Activated T-cell treated with anti-CD3 and anti-CD28 coated beads for 4 hours (primary cell): ENCODE measurements around the gene PRKCH.
A peak's percentile ranks its signal among the peaks of the same experiment; 100 is the strongest.
"Not testable (repeated sequence)": the region's sequence is repeated elsewhere in the genome, so short reads cannot be mapped to it uniquely, and the experiment has no call there.

Source experiments
- DNase-seq: peaks from one replicate; pipeline ENCODE4 v3.0.0-alpha.2; 2020

Gene PRKCH

DNA sequence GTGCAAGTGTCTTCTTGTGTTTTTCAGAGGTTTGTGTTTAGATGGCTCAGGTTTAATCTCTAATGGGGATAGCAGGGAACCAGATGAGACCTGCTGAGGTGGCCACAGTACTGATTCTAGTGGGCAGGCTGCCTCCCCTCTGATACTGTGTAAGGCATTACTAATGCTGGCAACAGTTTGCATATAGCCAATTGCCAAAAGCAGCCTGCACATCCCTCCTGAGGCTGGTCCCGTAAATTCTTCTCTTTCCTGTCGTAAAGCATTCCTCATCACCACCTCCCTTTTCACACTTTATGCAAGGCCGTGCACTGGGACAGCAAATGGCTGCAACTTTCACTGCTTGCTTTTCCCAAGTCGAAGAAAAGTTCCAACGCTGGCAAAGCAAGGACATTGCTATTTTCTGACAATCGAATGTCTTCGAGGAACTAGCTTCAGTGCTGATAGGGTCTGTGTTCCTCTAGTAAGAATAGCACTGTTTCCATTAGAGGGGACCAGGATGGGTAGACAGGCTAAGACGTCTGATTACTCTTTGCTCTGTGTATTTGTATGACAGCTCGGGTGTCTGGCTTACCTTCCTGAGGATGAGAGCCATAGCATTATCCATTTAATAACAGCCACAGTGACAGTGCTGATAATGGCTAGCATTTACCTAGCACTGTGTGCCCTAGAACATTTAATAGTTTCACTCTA, 195.7 kb downstream of the PRKCH start:
- no peak for DNase-seq

DNA sequence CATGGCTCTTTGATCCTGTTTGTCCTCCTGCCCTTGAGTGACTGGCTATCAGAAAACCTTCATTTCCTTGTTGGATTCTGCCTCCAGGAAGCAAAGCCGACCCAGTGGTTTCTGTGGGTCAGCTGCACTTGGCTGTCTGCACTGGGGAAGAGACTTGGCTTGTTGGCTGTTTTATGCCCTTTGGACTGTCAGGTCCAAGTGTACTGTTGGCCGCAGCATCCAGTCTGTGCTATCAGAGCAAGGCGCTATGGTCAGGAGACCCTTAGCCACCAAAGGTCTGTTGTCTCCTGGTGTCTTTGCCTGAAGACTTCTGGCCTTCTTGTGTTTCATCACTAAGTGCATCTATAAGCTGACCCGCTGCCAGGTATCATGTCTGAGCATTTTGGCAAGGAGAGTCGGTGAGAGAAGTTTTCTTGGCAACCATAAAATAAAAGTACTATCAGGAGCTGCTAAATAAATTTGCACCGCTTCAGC, 196.6 kb downstream of the PRKCH start:
- DNase-seq: no peak

DNA sequence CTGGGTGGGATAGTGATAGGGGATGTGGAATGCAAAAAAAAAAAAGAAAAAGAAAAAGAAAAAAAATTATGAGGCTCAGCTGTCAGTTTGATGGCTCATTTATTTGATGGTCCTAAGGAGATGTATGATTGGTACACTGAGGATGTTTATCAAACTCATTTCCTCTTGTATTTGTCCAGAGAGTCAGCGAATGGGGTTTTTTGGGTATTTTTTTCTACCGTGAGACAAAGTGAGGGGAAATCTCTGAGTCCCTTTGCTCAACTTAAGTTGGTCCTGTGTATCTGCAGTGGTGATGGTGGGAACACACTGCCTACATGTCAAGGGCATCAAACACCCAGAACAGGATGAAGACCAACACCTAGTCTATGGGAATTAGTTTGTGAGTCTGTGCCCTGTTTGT, 197.0 kb downstream of the PRKCH start:
- no peak for DNase-seq

DNA sequence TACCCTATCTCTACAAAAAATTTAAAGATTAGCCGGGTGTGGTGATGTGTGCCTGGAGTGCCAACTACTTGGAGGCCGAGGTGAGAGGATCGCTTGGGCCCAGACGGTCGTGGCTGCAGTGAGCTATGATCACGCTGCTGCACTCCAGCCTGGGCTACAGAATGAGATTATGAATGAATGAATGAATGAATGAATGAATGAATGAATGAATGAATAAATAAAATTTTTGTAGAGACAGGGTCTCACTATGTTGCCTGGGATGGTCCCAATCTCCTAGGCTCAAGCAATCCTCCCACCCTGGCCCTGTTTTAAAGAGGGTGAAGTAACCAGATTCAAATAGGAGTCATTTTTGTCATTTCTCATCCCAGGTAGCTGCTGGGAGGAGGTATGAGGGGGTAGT, 197.7 kb downstream of the PRKCH start:
- DNase-seq: no peak

DNA sequence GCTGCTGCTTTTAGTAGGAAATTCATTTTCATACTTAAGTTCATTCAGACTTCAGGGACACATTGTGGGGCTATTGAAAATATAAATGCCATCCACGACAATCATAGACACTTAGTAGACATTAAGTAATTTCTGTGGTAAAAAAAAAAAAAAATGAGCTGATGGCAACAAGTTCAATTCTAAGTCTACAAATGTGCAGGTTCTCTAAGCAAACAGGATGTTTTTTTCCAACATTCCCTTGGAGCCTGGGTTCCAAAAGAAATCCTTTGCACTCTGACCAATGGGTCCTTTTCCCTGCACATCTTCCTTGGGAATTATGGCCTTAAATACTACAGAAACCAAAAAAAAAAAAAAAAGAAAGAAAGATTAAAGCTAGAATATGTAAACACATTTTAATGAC, 198.4 kb downstream of the PRKCH start:
- no peak for DNase-seq

DNA sequence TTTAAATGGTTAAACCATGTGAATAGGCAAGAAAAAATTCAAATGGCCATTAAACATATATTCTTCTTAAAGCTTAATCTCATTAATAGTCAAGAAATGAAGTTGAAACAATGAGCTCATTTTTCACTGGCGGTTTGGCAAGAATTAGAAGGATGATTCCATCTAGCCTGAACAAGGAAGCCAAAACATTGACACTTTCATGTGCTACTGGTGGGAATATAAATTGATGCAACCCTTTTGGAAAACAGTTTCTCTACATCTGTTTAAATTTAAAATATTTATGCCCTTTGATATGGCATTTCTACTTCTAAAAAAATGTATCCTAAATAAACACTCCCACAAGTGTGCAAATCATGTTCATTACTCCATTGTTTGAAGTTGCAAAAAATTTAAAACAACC, 199.2 kb downstream of the PRKCH start:
- no peak for DNase-seq

DNA sequence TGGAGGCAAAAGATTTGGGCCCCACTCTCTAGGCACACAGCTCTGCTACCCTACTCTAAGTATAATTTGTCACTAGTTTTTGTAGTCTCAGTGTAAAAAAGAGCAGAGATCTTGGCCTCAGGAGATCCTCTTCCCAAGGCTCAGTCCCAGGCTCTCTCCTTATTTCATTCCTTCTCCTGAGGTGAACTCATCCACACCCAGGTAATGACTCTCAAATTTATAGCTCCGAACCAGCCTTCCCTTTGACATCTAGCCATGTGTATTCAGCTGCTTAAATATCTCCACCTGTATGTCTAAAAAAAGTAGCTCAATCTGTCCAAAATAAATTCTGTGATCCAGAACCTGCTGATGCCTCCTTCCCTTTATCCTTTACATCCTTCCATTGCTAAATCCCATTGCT, 200.4 kb downstream of the PRKCH start:
- DNase-seq: no peak

DNA sequence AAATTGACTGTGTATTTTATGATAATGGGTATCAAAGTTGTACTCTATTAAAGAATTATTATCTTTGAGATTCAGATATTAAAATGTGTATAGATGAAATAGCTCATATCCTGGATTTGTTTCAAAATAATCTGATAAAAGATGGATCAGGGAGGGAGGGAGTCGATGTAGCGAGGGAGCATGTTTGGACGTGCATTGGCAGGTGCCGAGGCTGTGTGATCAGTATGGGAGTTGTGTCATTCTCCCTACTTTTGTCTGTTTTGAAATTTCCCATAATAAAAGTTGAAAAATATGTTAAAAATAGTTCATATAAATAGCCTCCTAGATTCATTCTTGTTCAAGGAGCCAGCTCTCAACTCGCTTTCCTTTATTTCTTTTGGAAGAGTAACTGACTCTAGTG, 202.4 kb downstream of the PRKCH start:
- no peak for DNase-seq

DNA sequence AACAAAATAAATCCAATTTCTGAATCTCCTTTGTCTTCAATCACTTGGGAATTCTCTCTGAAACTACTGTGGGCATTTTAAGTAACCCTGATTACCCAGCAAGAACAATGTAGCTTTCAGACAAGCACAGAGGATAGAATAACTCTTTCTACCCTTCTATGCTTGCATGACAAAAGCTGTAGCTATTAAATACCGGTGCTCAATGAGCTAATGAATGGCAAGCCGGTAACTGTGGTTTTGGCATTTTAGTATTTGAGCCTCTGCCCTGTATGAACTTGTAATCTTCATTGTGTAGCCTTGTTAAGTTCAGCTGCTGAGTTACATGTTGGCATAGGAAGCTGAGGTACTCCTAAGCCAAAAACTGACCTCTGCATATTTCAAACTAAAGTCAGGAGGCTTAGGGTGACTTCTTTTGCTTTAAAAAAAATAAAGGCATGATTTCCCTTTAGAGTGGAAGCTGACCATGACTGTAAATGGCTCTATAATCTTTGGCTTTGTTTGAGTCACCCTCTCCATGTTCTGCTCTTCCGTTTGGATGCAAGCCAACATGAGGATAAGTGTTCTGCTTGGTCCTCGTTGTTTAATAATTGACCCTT, 202.9 kb downstream of the PRKCH start:
- no peak for DNase-seq

DNA sequence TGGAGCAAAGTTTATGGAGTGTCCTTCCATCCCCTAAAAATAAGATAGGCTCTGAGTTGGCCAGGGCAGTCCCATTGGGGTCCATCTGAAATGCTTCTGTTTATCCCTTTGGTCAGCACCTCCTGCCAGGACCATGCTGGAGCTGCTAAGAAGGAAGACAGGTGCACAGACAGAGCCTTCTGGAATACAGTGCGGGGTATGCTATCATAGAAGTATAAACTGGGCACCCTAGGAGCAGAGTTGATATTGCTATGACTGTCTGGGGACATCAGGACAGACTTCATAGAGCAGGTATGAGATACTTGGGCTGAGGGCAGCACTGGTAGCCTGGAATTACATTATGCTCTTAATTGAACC, 203.5 kb downstream of the PRKCH start:
- no peak for DNase-seq

DNA sequence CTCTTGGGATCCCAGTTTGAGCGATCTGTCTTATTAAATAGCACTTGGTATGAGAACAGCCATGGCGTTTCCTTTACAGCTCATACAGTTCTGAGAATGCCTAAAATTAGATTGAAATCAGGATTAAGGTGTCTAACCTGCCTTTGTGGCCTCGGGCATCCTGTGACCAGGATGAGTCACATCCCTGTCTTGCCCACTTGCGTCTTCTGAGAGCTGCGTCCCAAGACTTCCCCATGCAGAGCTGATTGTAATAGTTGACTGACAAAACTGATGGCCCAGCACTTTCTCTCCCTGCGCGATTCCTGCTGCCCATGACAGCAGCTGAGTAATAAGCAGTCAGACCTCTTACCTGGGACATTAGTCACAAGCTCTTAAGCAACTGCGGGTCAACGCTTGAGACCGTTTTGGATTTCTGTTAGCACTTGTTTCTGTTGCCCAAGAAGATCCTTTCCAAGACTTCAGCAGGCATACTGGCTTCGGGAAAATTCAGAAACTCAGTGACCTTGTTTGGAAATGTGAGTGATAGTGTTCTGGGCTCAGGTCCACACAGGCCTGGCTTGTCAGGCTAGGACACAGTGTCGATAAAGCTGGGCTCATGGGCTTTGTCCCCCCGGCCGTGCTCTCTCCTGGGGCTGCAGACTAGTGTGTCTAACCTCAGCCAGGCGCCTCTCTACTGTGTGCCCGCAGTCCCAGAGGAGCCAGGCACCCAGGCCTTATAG, 204.1 kb downstream of the PRKCH start:
- DNase-seq: peak; percentile 39

DNA sequence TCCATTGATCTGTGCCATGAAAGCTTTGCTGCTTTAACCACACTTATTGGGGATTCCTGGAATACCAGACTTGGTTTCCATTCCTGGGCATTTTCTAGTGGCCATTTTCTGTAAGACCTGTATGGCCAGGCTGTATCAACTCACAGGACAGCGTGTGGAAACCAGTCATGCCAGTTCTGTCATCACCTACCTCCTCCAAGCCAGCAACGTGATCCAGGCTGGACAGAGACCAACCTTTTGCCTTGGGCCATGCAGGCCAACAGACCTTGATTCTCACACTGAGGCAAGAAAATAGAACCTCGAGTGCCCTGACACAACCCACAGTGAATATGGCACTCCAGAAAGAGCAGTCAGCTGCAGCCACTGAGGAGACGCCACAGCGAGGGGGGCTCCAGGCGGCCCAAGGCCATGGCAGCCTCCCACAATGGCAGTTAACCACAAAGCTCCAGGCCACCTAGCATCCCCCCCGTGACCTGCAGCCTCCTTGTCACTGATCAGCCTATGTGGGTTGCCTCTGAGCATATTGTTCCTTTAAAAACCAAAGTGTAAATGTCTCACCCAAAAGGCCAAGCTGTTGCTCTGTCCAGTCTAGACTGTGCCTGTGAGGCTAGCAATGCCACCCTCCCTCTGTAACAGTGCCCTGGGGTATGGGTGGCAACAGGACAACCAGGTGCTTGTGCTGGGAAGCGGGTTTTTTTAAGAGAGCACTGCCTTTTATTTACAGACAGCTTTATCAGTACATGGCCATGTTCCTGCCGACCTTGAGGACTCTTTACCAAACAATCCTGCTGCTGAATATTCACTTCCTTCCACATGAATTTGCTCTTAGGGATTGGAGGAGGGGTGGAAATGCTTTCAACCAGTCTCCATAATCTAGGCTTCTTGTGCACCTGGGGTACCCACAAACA, 205.3 kb downstream of the PRKCH start:
- DNase-seq: no peak

DNA sequence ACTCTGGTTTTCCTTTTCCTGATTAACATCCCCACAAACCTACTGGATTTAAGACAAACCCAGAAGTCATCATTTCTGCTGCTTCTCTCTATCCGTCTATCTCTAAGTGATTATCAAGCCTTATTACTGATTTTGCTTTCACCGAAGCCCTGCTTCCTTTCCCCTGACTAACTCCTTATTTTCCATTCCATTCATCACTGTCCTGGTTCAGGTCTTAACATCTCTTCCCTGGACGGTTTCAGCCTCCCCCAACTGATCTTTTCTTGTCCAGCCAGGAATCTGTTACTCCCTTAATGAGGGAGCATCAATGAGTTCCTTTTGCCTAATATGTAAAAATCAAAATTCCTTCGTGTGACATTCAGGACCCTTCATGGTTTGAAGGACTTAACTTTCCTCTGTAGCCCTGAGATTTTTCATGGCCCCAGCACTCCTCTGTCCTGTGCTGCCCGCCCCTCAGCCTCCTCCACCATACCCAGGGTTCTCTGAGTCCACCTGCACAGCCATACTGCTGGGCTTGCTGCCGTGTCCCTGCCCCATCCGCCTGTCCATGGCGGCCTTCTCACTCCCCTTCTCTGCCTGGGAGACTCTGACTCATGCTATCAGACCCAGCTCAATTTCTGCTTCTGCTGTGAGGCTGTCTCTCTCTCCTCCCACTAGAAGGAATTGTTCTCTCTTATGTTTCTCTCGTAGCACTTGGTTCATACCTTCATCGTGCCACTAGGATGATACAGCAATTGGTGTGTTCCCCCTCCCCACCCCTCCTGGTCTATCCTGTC, 206.1 kb downstream of the PRKCH start:
- no peak for DNase-seq

DNA sequence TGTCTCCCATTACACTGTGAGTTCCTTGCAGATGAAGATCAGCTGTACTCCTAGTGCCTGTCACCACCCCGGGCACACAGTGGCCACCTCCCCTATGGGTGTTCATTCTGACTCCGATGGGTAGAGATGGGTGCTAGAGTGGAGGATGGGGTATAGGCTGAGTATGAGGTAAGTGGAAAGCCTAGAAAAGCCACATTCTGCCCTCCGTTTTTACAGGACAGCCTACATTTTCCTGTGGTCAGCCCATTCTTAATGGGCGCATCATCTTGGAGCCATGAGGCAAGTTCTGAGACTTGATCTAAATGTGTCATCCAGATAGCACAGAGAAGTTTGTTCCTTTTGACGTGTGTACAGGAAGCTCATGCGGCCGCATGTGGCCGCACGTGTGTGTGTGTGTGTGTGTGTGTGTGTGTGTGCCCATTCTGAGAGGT, 207.2 kb downstream of the PRKCH start:
- no peak for DNase-seq

DNA sequence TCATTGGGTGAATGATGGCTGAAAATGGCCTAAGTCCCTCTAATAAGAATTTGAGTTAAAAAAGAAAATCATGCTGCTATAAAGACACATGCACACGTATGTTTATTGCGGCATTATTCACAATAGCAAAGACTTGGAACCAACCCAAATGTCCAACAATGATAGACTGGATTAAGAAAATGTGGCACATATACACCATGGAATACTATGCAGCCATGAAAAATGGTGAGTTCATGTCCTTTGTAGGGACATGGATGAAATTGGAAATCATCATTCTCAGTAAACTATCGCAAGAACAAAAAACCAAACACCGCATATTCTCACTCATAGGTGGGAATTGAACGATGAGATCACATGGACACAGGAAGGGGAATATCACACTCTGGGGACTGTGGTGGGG, 208.0 kb downstream of the PRKCH start:
- DNase-seq: not testable (repeated sequence)

DNA sequence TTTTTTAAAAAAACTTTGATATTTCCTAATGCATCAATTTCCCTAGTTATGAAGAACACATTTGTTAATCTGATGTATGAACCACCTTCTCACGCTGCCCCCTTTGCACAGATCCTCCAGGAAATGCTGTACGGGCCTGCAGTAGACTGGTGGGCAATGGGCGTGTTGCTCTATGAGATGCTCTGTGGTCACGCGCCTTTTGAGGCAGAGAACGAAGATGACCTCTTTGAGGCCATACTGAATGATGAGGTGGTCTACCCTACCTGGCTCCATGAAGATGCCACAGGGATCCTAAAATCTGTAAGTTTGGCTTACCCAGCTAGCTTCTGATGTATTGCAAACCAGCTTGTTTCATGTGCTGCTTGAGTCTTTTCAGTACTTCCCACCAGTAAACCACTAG, 208.9 kb downstream of the PRKCH start:
- DNase-seq: no peak

DNA sequence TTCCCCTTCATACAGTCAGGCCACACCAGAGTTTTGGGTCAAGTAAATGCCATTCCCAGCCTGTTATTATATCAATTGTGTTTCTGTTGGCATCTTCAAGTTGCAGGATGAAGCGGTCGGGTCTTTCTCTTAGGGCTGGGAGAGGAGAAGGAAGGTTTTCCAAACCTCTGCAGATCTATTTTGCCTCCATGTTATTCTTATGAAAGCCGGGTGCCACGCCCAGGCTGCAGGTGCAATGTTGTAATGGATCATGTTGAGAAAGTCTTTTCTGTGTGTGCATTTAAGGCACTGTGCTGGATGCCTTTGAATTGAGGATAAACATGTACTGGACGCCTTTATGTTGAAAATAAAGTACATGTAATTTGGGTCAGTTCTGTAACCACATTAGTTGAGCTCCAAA, 209.5 kb downstream of the PRKCH start:
- no peak for DNase-seq

DNA sequence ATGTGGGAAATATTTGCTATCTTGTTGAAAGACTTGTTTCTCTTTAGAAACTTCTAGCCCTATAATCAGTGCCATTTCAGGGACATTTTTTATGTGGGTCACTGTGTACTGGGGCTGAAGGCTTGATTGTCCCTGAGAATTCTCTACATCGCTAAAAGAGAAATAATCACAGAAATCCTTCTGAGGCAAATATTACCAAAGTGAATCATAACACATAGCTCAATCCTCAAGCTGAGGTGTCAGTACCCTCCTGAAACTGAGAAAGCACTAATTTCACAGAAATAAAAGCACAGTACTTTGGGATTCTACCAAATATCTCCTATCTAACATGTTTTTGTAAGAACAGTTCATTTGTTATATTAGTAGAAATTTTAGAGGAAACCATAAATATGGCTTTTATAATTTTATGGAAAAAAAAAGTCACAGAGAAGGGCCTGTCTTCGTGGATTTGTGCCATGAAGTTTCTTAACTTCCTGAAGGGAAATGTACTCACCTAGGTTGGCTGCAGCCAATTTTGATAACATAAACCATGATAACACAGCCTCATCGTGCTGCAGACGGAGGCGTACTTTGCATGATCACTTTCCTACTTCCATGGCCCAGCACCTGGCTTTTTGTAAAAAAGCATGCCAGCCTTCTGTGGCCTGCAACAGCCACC, 210.2 kb downstream of the PRKCH start:
- no peak for DNase-seq

DNA sequence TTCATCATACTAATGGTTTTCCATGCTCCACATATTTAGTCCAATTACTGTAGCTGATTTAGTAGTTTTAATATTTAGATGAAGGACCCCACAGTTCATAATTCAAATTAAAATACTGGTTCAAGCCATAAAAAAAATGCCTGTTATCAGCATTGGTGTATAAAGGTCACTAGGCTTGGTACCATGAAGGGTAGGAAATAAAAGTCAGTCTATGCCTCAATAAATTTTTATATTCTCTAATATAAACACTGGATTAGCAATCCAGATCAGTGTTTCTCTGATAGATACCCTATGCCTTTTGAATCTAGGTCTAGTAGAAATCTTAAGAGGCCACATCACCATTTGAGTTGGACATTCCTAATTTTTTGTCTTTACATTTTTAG, 210.7 kb downstream of the PRKCH start:
- DNase-seq: no peak

DNA sequence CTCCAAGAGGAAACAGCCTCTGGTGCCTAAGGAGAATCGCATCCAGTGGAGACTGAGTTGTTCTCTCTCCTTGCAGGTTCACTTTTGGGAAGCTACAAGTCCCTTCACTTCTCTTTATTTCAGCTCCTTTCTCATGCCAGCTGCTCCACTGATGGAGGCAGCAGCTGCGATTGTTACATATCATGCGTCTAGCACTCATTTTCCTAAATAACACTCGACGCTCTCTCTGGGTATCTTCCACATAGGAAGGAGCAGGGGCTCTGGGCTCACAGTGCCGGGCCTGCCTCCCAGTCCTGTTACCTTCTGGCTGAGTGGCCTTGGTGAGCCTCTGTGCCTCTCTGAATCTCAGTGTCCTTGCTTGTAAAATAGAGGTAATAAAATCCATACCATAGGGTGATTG, 211.4 kb downstream of the PRKCH start:
- no peak for DNase-seq

DNA sequence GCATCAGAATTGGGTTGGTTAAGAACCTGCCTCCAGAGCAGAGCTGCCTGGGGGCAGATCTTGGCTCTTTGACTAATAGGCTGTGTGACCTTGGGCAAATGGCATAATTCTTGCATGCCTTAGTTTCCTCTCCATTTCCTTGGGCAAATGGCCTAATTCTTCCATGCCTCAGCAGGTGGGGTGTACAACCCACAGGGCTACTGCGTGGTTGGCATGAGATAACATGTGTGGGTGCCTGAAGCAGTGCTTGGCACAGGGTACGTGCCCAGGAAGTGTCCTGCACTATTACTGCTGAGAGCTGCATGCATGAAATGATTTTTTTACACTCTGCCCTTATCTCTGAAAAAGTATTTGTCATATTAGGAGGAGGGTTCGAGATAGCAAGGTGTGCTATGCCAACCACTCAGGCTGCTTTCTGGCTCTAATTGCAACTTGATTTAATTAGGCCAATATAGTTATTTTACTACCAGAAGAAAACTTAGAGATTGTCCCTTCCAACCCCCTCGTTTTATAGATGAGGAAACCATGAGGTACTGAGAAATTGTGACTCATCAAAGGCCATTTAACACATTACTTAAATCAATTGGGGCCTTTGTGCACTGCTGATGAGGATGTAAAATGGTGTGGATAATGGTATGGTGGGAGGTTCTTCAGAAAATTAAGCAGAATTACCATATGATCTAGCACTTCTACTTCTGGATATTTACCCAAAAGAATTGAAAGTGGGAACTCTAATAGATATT, 212.3 kb downstream of the PRKCH start:
- no peak for DNase-seq
